Panc1 (cell line): Measurements from ENCODE around the gene TMED4. TPM values are rescaled to one million over a fixed set of nuclear protein-coding genes. Genes with fewer than 3 reads are reported as not detected.

ENCODE experiments used
- ATAC-seq: fragments of 200-7000 bp; cut with Tn5 transposase; 2 replicates; pipeline ENCODE4 v1.9.1; 2020; ENCODE audit warnings: mild to moderate bottlenecking, moderate library complexity
- BruUV-seq: library from RNA; stranded (reverse); fragments of 400-500 nt; replicated peaks from 2 replicates; lab custom pipeline; 2021; lab: Mats Ljungman, UMichigan
- CTCF ChIA-PET: fragments of 300-600 bp; sonication (Branson Sonifier 250); formaldehyde crosslinking; loops from one replicate; lab custom pipeline; 2022; ENCODE audit warnings: antibody characterized with exemption; lab: Charles Lee
- POLR2A ChIA-PET: fragments of 300-600 bp; sonication (Branson Sonifier 250); formaldehyde crosslinking; loops from one replicate; lab custom pipeline; 2022; ENCODE audit warnings: antibody characterized with exemption; lab: Charles Lee
- DNase-seq: peaks from one replicate; pipeline ENCODE4 v3.0.0-alpha.2; 2010; ENCODE audit warnings: low read depth, low spot score
- H3K27ac ChIP-seq: 2 replicates; pipeline ENCODE4 v1.5.1; 2011; ENCODE audit warnings: mild to moderate bottlenecking, low read length, inconsistent platforms
- H3K27me3 ChIP-seq: fragments of 200-500 bp; sonication (Bioruptor generic); 2 replicates; pipeline ENCODE4 v1.6.0; 2014; ENCODE audit warnings: low read length, inconsistent platforms; ENCODE audit not compliant: control insufficient read depth, insufficient read depth
- H3K36me3 ChIP-seq: fragments of 200-500 bp; sonication (Bioruptor generic); 2 replicates; pipeline ENCODE4 v1.5.1; 2014; ENCODE audit warnings: inconsistent platforms, mild to moderate bottlenecking, low read length, moderate library complexity; ENCODE audit not compliant: control insufficient read depth, insufficient read depth
- H3K4me1 ChIP-seq: 2 replicates; pipeline ENCODE4 v1.5.1; 2011; ENCODE audit warnings: inconsistent platforms, mild to moderate bottlenecking, low read length, moderate library complexity; ENCODE audit not compliant: control insufficient read depth, insufficient read depth
- H3K4me3 ChIP-seq, 2 experiments: 2 replicates each; pipeline ENCODE4 v1.5.1; 2011 to 2012; ENCODE audit warnings: low read depth in 2 of 2, low read length in 2 of 2, mild to moderate bottlenecking in 2 of 2, inconsistent platforms in 1 of 2, moderate library complexity in 1 of 2
- H3K9me3 ChIP-seq: fragments of 200-500 bp; sonication (Bioruptor generic); 2 replicates; pipeline ENCODE4 v1.5.1; 2014; ENCODE audit warnings: low read depth, mild to moderate bottlenecking, inconsistent platforms, low read length, moderate library complexity; ENCODE audit not compliant: control insufficient read depth, insufficient read depth
- CTCF ChIP-seq: fragments of 450-650 bp; IDR thresholded peaks from 2 replicates; pipeline ENCODE4 v1.5.1; 2017; ENCODE audit warnings: mild to moderate bottlenecking
- POLR2AphosphoS5 ChIP-seq: IDR thresholded peaks from 2 replicates; pipeline ENCODE4 v1.6.1; 2012; ENCODE audit warnings: mild to moderate bottlenecking, low read depth, low read length, moderate library complexity
- SIN3A ChIP-seq: IDR thresholded peaks from 2 replicates; pipeline ENCODE4 v1.6.1; 2012; ENCODE audit warnings: low read depth, mild to moderate bottlenecking, low read length, moderate library complexity, borderline replicate concordance; ENCODE audit not compliant: insufficient read depth
- TCF7L2 ChIP-seq: IDR thresholded peaks from 2 replicates; pipeline ENCODE4 v1.6.1; 2011; ENCODE audit warnings: mild to moderate bottlenecking, low read depth, low read length, inconsistent platforms
- in situ Hi-C: cut with HindIII; loops from 2 replicates; pipeline ENCODE4 v1.10.0; 2016; ENCODE audit warnings: low sequenced_read_pairs, low pct_unique_long_range_greater_than_20kb
- intact Hi-C: fragments of 100-400 bp; cut with micrococcal nuclease; formaldehyde crosslinking; loops from one replicate; pipeline ENCODE4 v1.10.0; 2022; ENCODE audit not compliant: unreplicated experiment
- total RNA-seq: library from RNA; stranded (reverse); gene quantifications from one replicate; pipeline ENCODE4 v1.2.1, GENCODE V29; 2021; ENCODE audit not compliant: unreplicated experiment
- TF ChIP-seq, protein P1 (sequence below), 2 experiments: IDR thresholded peaks; 2 replicates each; pipeline ENCODE4 v1.6.1; 2011 to 2012; ENCODE audit warnings: low read depth in 2 of 2, control low read depth in 1 of 2, low read length in 1 of 2, mild to moderate bottlenecking in 1 of 2, moderate library complexity in 1 of 2; ENCODE audit not compliant: insufficient read depth in 1 of 2

TMED4 gene
- total RNA-seq, 1 experiment from 2014 or later, result 123 TPM

DNA sequence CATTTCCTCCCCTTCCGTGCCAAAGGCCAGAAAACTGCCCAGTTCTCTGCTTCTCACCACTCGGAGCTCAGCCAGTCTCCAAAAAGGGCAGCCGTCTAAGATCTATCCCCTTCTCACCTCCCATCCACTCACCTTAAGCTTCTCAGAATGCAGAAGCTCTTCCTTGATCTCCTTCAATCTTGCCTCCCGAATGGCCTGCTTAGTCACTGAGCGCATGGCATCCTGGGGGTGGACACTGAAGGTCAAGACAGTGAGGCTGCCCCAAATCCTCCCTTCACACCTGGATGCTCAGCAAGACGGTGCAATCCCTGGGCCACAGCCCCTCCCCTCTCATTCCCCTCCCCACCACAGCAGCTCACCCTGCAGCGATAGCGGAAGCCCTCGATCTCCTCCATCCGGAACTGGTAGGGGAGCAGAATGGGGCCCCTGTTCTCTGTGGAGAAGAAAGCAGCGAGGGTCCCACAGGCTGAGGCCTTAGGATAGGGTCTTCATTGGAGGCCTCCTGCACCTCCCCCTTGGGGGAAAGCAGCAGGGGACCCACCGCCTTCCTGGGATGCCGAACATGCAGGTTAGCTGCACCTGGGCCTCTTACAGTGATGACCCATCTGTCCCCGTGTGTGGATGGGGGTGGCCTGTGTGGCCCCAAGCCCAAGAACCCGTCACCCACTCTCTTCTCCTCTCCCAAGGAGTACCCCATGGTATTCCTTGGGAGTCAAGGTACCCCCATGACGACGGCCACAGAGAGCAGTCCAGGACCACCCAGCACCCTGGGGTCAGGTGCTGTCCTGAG is 13.1 kb downstream of the TMED4 start:
- CTCF ChIA-PET, result no interaction called here
- no peak for ATAC-seq
- Histone ChIP-seq H3K27ac (no peak overlapping the region), H3K4me1 (peaks cover 9% of the 10 kb centered on the region), H3K9me3 (no peaks in the 10 kb centered on the region), H3K36me3 (peaks cover 32% of the 10 kb centered on the region), H3K27me3 (no peaks in the 10 kb centered on the region), H3K4me3 (no peak overlapping the region)
- no TSS peak for BruUV-seq
- in situ Hi-C loops (no loop called here), intact Hi-C loops (loop anchor here (10.0 kb wide), 1 partner anchor 324 kb away; no protein-coding TSS in a partner anchor)
- POLR2A ChIA-PET, result no interaction called here
- TF ChIP-seq POLR2AphosphoS5, result no peak
- TF ChIP-seq, protein P1, sequence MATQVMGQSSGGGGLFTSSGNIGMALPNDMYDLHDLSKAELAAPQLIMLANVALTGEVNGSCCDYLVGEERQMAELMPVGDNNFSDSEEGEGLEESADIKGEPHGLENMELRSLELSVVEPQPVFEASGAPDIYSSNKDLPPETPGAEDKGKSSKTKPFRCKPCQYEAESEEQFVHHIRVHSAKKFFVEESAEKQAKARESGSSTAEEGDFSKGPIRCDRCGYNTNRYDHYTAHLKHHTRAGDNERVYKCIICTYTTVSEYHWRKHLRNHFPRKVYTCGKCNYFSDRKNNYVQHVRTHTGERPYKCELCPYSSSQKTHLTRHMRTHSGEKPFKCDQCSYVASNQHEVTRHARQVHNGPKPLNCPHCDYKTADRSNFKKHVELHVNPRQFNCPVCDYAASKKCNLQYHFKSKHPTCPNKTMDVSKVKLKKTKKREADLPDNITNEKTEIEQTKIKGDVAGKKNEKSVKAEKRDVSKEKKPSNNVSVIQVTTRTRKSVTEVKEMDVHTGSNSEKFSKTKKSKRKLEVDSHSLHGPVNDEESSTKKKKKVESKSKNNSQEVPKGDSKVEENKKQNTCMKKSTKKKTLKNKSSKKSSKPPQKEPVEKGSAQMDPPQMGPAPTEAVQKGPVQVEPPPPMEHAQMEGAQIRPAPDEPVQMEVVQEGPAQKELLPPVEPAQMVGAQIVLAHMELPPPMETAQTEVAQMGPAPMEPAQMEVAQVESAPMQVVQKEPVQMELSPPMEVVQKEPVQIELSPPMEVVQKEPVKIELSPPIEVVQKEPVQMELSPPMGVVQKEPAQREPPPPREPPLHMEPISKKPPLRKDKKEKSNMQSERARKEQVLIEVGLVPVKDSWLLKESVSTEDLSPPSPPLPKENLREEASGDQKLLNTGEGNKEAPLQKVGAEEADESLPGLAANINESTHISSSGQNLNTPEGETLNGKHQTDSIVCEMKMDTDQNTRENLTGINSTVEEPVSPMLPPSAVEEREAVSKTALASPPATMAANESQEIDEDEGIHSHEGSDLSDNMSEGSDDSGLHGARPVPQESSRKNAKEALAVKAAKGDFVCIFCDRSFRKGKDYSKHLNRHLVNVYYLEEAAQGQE (IDR thresholded peaks at IDR 0.05; ENCODE audit: insufficient read depth in 1 of 2, low read depth in 2 of 2, low read length in 1 of 2), result no peak
- no peak for TF ChIP-seq TCF7L2
- TF ChIP-seq SIN3A, result no peak
- no peak for TF ChIP-seq CTCF
- DNase-seq, result no peak

GRCh38 chr7:44567884-44568283 is 14.1 kb downstream of the TMED4 start:
- POLR2A ChIA-PET, result no interaction called here
- TF ChIP-seq TCF7L2 (no peak), POLR2AphosphoS5 (no peak), CTCF (no peak), SIN3A (no peak)
- TF ChIP-seq, protein P1 (IDR thresholded peaks at IDR 0.05; ENCODE audit: insufficient read depth in 1 of 2, low read depth in 2 of 2, low read length in 1 of 2), result no peak
- H3K9me3 ChIP-seq, result no peaks in the 10 kb centered on the region
- peaks cover 29% of the 10 kb centered on the region for H3K36me3 ChIP-seq
- DNase-seq, result no peak
- peaks cover 9% of the 10 kb centered on the region for H3K4me1 ChIP-seq
- no peaks in the 10 kb centered on the region for H3K27me3 ChIP-seq
- no TSS peak for BruUV-seq
- in situ Hi-C loops (no loop called here), intact Hi-C loops (loop anchor here (10.0 kb wide), 1 partner anchor 323 kb away; no protein-coding TSS in a partner anchor)
- ATAC-seq, result no peak
- no peak overlapping the region for H3K27ac ChIP-seq
- H3K4me3 ChIP-seq, result no peak overlapping the region
- CTCF ChIA-PET, result interaction anchor here (0.5 kb wide), 1 partner anchor 181 kb away, joined by 3 read pairs; the partner anchor contains the start of gene ZMIZ2
